ENCODE results near the gene CCDC93. TPM values are rescaled to one million over a fixed set of nuclear protein-coding genes. Genes with fewer than 3 reads are reported as not detected.

The CCDC93 gene
- total RNA-seq, 6 experiments from 2014 or later, result 12.5 to 15.9 (median 14.6) TPM

- TF ChIP-seq POLR2A (IDR thresholded peaks at IDR 0.05) (no peak), CTCF (IDR thresholded peaks at IDR 0.05) (no peak)
- Histone ChIP-seq H3K27ac (no peak overlapping the region), H3K9me3 (no peaks in the 10 kb centered on the region), H3K4me1 (no peaks in the 10 kb centered on the region), H3K4me3 (no peak overlapping the region), H3K27me3 (no peaks in the 10 kb centered on the region), H3K36me3 (peaks cover 0 to 45% (median 12%) of the 10 kb centered on the region in 4 donors)
- ATAC-seq, result no peak
- intact Hi-C loops (cut with DNase I), result no loop called here
- no peak for DNase-seq
- 64% methylated on average over 1 of the region's 1 CpG for WGBS (ENCODE audit: insufficient coverage, low coverage, low lambda C conversion rate, missing lambda C conversion rate)
Measured at GRCh38 chr2:117989854-117990438, 23.9 kb downstream of the CCDC93 start.

DNA sequence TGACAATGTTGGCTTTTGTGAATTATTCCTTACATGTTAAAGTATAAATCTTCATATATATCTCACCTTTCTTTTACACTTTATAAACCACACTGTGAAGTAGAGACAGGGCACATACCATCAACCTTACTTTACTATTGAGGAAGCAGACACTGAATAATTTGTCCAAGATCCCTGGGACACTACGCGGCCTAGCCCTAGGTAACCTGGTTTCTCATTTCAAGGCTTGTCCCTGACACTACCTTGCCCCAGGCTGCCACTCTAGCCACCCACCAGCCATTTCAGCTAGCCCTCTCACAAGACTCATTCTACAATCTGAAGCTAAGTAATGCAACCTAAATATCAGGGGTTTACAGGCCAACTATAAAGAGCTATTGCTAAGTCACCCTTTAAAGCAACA is 26.7 kb downstream of the CCDC93 start:
- TF ChIP-seq POLR2A (IDR thresholded peaks at IDR 0.05), result no peak
- no peak for TF ChIP-seq CTCF (IDR thresholded peaks at IDR 0.05)
- H3K27me3 ChIP-seq, result no peaks in the 10 kb centered on the region
- H3K36me3 ChIP-seq, result peaks cover 0 to 42% (median 9%) of the 10 kb centered on the region in 4 donors
- H3K9me3 ChIP-seq, result no peaks in the 10 kb centered on the region
- no peak overlapping the region for H3K27ac ChIP-seq
- no peak overlapping the region for H3K4me3 ChIP-seq
- DNase-seq (no peak), ATAC-seq (no peak)
- intact Hi-C loops (cut with DNase I), result no loop called here
- 93% methylated on average over 2 of the region's 2 CpGs for WGBS (ENCODE audit: insufficient coverage, low coverage, low lambda C conversion rate, missing lambda C conversion rate)
- H3K4me1 ChIP-seq, result no peaks in the 10 kb centered on the region

DNA sequence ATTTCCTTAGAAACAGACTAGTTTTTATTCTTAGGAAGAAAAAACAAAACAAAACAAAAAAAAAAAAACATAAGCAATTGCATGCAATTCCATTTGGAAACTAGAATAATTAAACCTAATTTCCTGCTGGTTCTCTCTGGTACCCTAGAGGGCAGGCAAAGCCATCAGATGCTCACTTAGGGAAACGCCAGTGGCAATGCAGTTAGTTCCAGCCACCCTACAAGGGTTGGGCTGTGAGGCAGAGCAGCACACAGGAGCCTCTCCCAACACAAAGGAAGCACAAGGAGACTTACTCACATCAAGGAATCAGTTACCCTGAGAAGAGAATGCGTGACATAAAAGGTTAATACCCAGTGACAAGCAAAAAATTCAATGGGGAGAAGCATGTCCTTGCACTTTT is 28.8 kb downstream of the CCDC93 start:
- Histone ChIP-seq H3K9me3 (no peaks in the 10 kb centered on the region), H3K27me3 (no peaks in the 10 kb centered on the region), H3K4me3 (no peak overlapping the region), H3K36me3 (peaks cover 0 to 33% (median 4%) of the 10 kb centered on the region in 4 donors), H3K4me1 (no peaks in the 10 kb centered on the region), H3K27ac (no peak overlapping the region)
- WGBS (ENCODE audit: insufficient coverage, low coverage, low lambda C conversion rate, missing lambda C conversion rate), result 96% methylated on average over 2 of the region's 2 CpGs
- no peak for TF ChIP-seq POLR2A (IDR thresholded peaks at IDR 0.05)
- peak in 1 of 4 donors; percentile 9 for TF ChIP-seq CTCF (IDR thresholded peaks at IDR 0.05)
- intact Hi-C loops (cut with DNase I), result no loop called here
- ATAC-seq, result no peak
- DNase-seq, result no peak

DNA sequence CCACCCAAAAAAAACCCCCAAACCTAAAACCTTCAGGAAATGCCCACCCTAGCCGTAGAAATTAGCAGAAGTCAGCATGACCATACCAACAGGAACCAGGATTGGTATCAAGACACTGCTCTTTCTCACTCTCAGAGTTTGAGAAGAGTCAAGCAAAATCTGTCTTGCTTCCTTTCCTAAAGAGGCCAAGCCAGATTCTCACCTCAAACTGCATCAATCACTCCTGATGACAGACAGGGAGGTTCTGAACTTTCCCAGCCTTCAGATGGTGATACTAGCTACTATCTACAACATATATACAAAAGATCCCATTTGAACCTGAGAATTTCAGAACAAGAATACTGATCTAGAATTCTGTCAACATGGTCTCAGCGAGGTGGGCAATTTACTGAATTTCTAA is 29.7 kb downstream of the CCDC93 start:
- WGBS (ENCODE audit: insufficient coverage, low coverage, low lambda C conversion rate, missing lambda C conversion rate), result 87% methylated on average over 2 of the region's 2 CpGs
- H3K27ac ChIP-seq, result no peak overlapping the region
- H3K4me1 ChIP-seq, result no peaks in the 10 kb centered on the region
- no peak overlapping the region for H3K4me3 ChIP-seq
- no peak for TF ChIP-seq POLR2A (IDR thresholded peaks at IDR 0.05)
- TF ChIP-seq CTCF (IDR thresholded peaks at IDR 0.05), result no peak
- intact Hi-C loops (cut with DNase I), result no loop called here
- no peak for DNase-seq
- ATAC-seq, result no peak
- H3K27me3 ChIP-seq, result no peaks in the 10 kb centered on the region
- peaks cover 0 to 25% (median 2%) of the 10 kb centered on the region in 4 donors for H3K36me3 ChIP-seq
- H3K9me3 ChIP-seq, result no peaks in the 10 kb centered on the region
